Pulmonary artery endothelial cell (primary cell): ENCODE data around the gene FBF1. TPM values are rescaled to one million over a fixed set of nuclear protein-coding genes. Genes with fewer than 3 reads are reported as not detected.

Source experiments
- DNase-seq: peaks from one replicate; pipeline ENCODE4 v3.0.0-alpha.2; 2011; ENCODE audit warnings: low read depth, low spot score
- total RNA-seq: library from RNA; depleted of rRNA; stranded (reverse); fragments of >200 nt; gene quantifications from 2 replicates; pipeline ENCODE4 v1.2.3, GENCODE V29; 2014

Gene FBF1
- total RNA-seq, 1 donor from 2014 or later: 6.9 TPM

DNA sequence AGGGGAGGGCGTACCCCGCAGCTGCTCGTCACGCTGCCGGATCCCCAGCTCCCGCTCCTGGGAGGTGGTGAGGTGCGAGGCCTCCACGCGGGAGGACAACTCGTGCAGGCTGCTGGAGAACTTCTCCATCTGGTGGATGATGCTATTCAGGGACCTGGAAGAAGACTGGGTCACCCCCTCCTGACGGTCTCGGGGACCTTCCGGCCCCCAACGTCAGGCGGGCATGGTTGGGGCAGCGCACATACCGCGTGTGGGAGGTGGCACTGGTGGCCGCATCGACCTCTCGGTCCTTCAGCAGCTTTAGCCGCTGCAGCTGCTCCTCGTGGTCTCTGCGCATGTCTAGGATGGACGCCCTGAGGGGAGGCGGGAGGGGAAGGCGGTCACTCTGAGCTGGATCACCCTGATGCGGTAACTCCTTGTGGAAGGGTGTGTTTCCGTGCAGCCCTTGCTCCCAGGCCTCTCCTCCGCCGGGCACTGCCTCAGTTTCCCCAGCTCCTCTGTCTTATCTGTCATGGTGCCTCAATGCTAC is 22.9 kb downstream of the FBF1 start:
- no peak for DNase-seq

- DNase-seq: no peak
Observed at GRCh38 chr17:75917141-75917916, 23.5 kb downstream of the FBF1 start.

GRCh38 chr17:75915268-75915667 is 25.6 kb downstream of the FBF1 start:
- no peak for DNase-seq

GRCh38 chr17:75914643-75915267 is 26.1 kb downstream of the FBF1 start:
- DNase-seq: no peak

DNA sequence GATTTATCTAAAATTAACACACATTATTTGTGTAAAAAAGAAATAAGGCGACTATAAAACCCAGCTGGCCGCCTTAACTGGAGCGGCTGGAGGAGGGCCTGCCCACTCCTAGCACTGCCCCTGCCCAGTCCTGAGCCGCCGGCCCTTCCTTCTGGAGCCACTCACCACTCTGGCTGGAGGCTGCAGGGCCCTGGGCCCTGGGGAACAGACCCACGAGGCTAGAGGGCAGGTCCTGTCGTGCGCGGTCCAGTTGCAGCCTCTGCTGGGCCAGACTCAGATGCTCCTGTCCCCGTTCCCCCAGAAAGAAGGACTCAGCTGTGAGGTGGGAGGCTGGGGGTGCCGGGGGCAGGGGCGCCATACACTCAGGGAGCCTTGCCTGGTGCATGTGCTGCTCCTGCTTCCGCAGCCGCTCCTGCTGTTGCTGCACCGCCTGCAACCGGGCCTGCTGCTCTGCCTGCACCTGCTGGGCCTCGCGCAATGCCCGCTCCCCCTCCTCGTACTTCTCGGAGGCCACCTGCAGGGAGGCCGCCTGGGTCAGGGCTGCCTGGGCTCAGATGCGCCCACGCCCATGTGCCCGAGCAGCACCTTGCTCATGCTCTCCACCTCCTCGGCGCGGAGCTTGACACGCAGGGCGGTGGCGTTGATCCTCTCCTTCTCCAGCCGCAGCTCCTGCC is 27.2 kb downstream of the FBF1 start:
- DNase-seq: no peak

DNA sequence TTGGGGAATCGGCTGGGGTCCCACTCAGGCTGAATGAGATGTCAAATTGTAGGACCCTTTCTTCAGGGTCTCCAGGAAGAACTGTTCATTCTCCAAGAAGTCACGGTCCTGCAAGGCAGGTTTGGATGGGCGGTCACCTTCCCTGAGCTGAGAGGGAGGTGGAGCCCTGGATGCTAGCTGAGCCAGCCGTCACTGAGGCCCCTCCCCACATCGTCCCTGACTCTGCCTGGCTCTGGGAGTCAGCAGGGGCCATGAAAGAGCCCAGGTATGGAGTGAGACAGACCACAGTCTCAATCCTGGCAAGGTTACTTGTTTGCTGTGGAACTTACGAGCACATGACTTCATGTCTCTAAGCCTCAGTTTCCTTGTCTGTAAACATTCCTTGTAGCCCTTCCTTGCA is 30.1 kb downstream of the FBF1 start:
- DNase-seq: no peak

- no peak for DNase-seq
Observed at GRCh38 chr17:75909812-75910274, 31.0 kb downstream of the FBF1 start.

DNA sequence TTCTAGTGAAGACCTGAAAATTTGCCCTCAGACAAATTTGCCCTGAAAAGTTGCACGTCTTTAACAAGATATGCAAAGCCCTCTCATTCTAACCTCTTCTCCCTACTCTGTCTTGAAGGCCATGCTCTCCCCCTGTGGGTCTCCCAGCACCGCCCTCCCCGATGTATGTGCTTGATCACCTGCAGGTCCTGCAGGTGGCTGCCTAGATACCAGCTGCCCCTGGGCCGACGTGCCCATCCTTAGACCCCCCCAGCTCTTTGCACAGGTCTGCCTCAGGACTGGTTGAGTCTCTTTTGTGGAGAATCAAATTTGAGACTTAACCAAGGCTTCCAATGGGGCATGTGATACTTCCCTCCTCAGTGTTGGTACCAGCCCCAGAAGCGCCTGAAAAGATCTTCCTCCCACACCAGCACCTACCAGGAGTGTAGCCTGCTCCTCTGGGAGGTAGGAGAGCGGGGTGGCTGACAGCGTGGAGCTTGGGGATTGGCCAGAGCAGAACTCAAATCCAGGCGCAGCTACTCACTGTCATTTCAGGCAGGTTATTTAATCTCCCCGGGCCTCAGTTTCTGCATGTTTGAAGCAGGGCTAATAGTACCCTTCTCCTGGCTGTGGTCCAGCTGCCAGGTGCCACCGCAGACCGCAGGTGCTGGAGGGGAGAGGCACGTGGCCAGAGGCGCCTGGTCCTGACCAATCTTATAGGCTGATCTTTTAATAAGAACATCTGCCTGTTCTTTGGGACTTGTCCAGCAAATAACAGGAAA is 31.6 kb downstream of the FBF1 start:
- no peak for DNase-seq

GRCh38 chr17:75908201-75908600 is 32.6 kb downstream of the FBF1 start:
- no peak for DNase-seq

GRCh38 chr17:75906143-75906884 is 34.5 kb downstream of the FBF1 start:
- no peak for DNase-seq

DNA sequence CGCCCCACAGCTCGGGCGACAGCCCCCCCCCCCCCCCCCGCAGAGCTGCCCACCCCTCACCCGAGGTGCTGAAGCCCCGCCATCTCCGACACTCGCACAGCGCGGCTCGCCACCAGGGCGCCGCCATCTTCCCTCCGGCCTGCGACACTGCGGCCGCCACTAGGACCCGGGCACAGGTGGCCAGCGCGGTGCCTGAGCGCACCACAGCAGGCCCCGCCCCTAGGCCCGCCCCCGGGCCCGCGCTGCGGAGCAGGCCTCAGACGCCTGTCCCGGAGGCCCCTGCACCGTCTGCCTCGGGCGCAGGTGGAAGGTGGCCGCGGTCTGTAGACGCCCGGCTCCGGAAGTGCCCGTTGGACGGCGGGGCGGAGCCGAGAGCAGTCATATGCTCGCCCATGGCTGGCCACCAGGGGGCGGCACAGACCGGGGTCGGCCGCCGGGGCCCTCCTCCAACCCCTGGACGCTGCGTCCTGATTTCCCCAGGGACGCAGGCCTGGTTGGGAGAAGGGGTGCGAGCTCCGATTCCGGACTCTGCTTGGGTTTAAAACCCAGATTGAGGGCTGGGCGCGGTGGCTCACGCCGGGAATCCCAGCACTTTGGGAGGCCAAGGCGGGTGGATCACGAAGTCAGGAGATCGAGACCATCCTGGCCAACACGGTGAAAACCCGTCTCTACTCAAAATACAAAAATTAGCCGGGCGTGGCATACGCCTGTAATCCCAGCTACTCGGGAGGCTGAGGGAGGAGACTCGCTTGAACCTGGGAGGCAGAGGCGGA is 35.9 kb downstream of the FBF1 start, which contains the start of gene MRPL38:
TSS of gene MRPL38 (minus strand) at position 136 of the 773 bp plus-strand sequence. CDS start at position 127, 9 bp downstream.
- peak; percentile 76 for DNase-seq

- no peak for DNase-seq
Observed at GRCh38 chr17:75902406-75902805, 38.4 kb downstream of the FBF1 start.

DNA sequence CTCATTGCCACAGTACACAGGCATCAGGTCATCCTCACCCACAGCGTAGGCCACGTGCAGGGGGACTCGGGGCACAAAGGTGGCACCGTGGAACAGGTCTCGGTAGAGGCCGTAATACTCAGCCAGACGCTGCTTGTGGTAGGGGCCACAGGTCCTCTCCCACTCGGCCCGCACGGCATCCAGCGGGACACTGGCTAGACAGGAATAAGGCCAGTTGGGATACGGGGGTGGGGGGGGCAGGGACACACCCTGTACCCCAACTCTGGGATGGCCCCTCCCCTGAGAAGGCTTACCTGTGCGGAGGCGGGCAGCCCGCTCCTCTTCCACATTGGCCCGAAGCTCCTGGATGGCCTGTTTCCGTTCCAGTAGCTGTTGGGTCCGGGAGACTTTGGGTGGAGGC is 39.1 kb downstream of the FBF1 start:
- no peak for DNase-seq

GRCh38 chr17:75900691-75901533 is 39.9 kb downstream of the FBF1 start:
- no peak for DNase-seq

DNA sequence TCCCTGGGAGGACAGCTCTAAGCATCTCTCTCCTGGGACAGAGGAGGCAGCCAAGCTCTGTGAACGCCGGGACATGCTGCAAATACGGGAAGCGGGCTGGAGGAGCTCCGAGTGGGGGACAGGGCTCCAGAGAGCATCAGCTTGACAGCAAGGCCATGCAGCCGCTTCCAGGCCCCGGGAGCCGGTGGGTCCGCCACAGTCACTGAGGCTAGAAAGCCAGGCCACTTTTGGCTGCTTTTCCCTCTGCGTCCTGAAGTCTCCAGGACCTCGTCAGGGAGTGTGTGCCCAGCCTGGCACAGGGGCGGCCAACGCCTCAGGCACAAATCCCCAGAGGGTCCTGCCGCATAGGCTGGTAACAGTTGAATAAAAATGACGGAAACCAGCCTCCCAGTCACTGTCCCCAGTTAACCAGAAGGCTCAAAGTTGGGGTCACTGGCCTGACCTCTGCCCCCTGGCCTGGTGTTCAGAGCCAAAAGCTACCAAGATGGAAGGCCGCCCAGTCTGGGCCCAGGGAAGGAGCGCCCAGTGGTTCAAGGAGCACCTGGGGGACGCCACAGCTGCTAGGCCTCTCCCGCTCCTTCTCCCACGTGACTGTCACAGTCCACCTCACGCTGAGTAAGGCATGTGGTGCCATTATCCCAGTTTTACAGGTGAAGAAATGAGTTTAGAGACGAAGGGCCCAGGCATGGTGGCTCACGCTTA is 40.9 kb downstream of the FBF1 start:
- no peak for DNase-seq

DNA sequence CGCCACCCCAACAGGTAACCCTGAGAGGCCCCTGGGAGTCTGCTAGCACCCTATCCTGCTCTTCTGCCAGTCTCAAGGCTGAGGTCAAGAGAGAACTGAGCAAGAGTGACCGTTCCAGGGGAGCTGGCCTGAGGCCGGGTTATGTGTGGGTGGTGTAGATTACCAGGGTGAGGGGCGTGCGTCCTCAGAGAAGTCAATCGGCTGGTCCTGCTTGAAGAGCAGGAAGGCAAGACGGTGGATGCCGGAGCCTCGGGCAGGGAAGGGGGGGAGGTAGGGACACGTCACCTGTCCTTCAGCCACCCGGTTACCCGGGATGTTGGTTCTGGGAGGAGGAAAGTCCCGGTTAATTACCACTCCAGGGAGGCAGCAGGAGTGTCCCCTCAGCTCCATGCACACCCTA is 41.5 kb downstream of the FBF1 start:
- DNase-seq: no peak

DNA sequence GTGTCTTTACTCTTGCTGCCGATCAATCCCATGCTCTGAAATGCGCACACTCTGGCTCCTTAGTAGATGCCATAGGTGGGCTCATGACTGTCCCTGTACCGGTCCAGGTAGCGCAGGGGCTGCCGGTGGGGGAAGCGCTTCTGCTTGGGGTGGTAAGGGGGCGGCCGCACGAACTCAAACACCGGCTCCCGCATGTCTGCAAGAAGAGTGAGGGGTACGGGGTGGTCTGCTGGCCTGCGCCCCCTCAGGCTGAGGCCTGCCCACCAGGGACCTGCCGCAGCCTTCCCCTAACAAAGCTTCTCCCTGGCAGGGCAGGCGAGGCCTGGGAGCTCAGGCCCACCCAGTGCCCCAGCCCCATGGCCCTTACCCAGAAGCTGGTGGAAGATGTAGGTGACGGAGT is 42.1 kb downstream of the FBF1 start:
- no peak for DNase-seq

- DNase-seq: no peak
Observed at GRCh38 chr17:75898065-75898464, 42.8 kb downstream of the FBF1 start.
